Effector CD8-positive, alpha-beta T cell (primary cell): ENCODE data around the gene ALG11.

Experiments used
- DNase-seq: peaks from one replicate; lab custom pipeline; 2025; lab: John Stamatoyannopoulos, UW

ALG11 gene

GRCh38 chr13:51997186-51997585 lies 15.0 kb upstream of the ALG11 start:
- no peak for DNase-seq

DNA sequence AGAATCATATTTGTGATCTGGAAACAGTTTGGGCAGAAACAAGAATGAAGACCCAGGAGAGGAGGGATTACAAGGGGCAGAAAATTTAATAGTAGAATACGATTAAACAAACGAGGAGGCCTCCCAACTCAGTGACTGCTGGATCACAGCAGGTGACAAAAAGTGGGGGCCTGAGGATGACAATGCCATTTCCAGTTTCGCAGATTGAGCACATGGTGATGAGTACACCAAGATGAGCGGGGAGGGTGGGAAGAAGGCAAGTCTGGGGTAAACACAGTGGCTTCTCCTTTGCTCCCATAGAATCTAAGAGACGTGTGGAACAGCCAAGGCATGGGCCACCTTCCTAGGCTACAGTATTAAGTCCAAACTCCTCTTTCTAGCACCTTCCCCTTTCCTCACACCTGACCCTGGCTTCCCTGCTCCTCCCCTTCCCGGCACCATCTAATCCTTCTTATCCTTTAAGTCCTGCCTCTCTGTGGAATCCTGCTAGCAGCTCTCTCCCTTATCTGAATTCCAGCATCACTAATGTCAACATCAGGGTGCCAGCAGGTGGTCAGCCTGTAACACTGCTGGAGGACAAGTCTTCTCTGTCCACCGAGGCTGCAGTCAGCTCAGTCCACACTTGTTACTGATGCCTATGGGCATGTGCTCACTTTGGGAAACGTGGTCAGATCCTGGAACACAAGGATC lies 14.4 kb upstream of the ALG11 start:
- DNase-seq = no peak

- DNase-seq = no peak
Measured at GRCh38 chr13:51998723-51999509, 13.3 kb upstream of the ALG11 start.

DNA sequence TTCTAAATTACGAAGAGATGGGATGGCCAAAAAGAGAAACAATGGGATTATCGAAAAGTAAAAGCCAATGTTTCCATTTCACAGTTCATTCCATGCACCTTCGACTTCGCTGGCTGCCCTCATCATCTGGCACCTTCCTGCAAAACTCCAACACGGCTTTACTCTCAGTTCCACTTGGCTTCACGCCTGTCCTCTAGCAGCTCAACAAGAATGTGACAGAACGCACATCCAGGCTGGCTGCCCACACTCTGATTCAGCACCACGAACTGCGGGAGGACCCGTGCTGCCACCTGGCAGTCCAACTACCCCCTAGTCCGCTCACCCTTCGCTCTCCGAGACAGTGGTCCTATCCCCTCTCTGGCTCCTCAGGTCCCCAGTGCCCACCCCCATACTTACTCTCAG lies 12.7 kb upstream of the ALG11 start:
- DNase-seq = no peak

DNA sequence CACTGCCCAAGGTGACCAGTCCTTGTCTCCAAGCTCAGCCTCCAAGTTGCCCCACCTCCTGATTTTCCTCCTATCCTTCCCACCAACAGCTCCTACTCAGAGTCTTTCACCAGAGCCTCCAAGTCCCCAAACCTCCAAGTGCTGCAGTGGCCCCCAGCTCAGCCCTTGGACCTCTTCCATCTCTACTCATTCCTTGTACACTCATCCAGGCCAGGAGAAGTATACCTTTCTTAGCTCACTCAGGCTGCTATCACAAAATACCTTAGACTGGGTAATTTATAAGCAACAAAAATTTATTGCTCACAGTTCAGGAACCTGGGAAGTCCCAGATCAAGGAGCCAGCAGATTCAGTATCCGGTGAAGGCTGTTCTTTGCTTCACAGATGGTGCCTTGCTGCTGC lies 12.3 kb upstream of the ALG11 start:
- DNase-seq = no peak

- no peak for DNase-seq
Measured at GRCh38 chr13:52001120-52001731, 11.0 kb upstream of the ALG11 start.

GRCh38 chr13:52002361-52002760 lies 9.8 kb upstream of the ALG11 start:
- DNase-seq = no peak

DNA sequence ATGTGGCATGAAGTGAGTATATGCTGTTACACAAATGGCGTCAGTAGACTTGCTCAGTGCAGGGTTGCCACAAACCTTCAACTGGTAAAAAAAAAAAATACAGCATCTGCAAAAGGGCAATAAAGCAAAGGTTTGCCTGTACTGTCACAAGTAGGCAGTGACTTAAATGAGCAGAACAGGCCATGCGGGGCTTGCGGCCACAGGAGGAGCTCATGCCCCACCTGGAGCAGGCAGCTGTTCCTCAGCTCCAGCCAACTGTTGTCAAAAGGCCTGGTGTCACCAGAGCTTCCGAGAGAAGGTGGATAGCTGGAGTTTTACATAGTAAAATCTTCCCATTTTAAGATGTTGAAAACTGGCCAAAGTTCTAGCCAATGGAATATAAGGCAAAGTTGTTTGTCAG lies 8.7 kb upstream of the ALG11 start:
- no peak for DNase-seq

GRCh38 chr13:52004511-52005170 lies 7.6 kb upstream of the ALG11 start:
- no peak for DNase-seq

GRCh38 chr13:52005841-52006522 lies 6.2 kb upstream of the ALG11 start:
- DNase-seq = no peak

- DNase-seq = no peak
Measured at GRCh38 chr13:52006523-52007245, 5.5 kb upstream of the ALG11 start.

- DNase-seq = no peak
Measured at GRCh38 chr13:52009946-52010345, 2.3 kb upstream of the ALG11 start.

DNA sequence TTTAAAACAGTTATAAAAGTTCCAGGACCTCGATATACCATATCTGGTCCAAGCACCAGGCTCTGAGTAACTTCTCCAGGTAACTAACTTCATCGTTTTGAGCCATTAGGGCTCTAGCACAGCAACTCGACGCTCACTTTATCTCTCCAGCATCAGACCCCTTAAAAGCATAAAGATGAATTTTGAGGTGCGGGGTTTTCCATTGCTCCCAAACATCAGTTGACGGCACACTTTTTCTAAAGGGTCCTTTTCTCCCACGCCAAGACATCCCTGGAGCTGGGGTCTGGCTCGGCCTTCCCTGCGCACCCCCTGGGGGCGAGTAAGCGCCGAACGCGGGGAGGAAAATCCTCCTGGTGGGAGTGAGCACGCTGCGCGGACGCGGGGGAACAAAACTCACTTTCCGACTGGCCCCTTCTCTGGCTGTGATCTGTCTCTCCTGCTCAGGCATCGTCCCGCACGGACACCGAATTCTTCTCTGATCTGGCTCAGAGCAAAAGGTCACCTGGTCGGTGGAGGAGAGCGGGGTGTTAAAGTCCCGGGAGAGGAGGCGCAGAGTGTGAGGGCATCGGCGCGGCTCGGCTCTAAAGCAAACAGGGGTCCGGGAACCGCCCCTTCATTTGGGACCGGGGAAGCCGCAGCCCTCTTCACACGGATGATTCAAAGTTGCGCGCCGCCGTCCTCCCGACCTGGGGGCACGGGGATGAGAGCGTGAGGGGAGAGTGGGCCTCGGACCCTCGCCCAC lies 1.1 kb upstream of the ALG11 start, which contains the start of gene ATP7B:
TSS of gene ATP7B (minus strand) at position 561 of the 742 bp plus-strand sequence. CDS start at position 448, 113 bp downstream.
- no peak for DNase-seq

- no peak for DNase-seq
Measured at GRCh38 chr13:52012512-52012836, 276 bp downstream of the ALG11 start.

- no peak for DNase-seq
Measured at GRCh38 chr13:52016296-52016695, 4.1 kb downstream of the ALG11 start.

- no peak for DNase-seq
Measured at GRCh38 chr13:52020191-52020590, 8.0 kb downstream of the ALG11 start.

GRCh38 chr13:52022356-52022755 lies 10.2 kb downstream of the ALG11 start:
- DNase-seq = no peak

GRCh38 chr13:52024481-52024880 lies 12.3 kb downstream of the ALG11 start, which contains the start of gene UTP14C:
Gene UTP14C (plus strand): TSS chr13:52024691. CDS start chr13:52028805, 4,114 bp downstream.
- DNase-seq = no peak

- DNase-seq = no peak
Measured at GRCh38 chr13:52025475-52026245, 13.5 kb downstream of the ALG11 start.

- DNase-seq = no peak
Measured at GRCh38 chr13:52026246-52026626, 14.0 kb downstream of the ALG11 start.
